Measurements from ENCODE around the gene DHH. TPM values are rescaled to one million over a fixed set of nuclear protein-coding genes. Genes with fewer than 3 reads are reported as not detected.
A peak's percentile ranks its signal among the peaks of the same experiment; 100 is the strongest.
"Not testable (repeated sequence)": the region's sequence is repeated elsewhere in the genome, so short reads cannot be mapped to it uniquely, and the experiment has no call there.

Gene DHH
- total RNA-seq, 1 experiment from 2014 or later: 0.39 TPM

DNA sequence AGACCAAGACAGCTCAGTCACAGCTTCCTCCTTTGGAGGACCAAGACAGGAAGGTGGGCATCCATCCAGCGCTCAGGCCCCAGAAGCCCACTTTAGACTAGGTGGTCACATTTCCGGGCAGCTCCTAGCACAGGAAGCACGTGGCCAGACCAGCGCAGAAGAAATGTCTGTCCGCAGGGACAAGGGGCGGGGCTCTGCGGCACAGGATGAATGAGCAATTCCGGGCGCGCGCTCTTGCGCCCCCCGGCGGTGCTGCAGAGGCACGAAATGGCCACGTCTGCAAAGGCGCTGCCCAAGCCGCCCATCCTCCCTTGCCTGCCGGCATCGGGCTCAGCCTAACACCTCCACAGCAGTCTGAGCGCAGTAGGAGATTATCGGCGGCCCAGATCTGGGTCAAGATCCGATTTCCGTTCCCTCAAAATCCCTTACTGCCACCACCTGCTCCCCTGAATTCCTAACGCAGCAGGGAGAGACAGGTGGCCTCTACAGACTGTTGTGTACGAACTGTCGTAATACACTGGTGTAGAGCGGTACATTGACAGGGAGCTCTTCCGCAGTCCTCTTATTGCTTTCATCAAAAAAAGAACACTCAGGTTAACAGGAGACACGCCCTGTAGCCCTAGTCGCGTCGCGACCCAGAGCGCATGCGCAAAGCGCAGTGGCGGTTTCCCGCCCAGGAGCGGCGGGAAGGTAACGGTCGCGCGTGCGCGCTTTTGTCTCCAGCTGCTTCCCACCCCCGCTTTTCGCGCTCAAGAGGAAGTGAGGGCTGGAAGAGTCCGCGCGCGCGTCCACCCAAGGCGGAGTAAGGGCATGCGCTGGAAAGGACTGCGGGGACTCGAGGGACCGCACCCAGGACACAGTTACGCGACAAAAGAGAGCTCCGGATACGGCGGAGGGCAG lies 35.8 kb upstream of the DHH start:
- Histone ChIP-seq H3K9me3 (ENCODE audit: low read depth, low read length, poor library complexity, severe bottlenecking) (no peaks in the 10 kb centered on the region), H3K4me3 (ENCODE audit: low read depth, low read length, poor library complexity, severe bottlenecking) (peak overlapping the region; percentile 99), H3K36me3 (ENCODE audit: insufficient read depth, low read length, poor library complexity, severe bottlenecking) (peaks cover 35% of the 10 kb centered on the region), H3K27me3 (replicated peaks; ENCODE audit: insufficient read depth, low read depth, low read length, poor library complexity) (no peaks in the 10 kb centered on the region), H3K27ac (ENCODE audit: low read depth, low read length, poor library complexity, severe bottlenecking) (peak overlapping the region; percentile 100), H3K4me1 (ENCODE audit: insufficient read depth, low read length, poor library complexity, severe bottlenecking) (peaks cover 25% of the 10 kb centered on the region)
- DNase-seq (ENCODE audit: low spot score): peak; percentile 94
- CTCF ChIA-PET: interaction anchor here (0.5 to 1.3 kb wide), 7 partner anchors 9 to 102 kb away, joined by 3 to 11 read pairs (median 3); no protein-coding TSS in a partner anchor
- intact Hi-C loops (cut with micrococcal nuclease; ENCODE audit: unreplicated experiment): loop anchor here (1.0 to 2.0 kb wide), 2 partner anchors 58 to 103 kb away; partner anchors contain the start of gene TUBA1A
- BruUV-seq (replicated peaks): no TSS peak
- POLR2A ChIA-PET (ENCODE audit: low non-redundant PET): interaction anchor here (0.5 to 1.7 kb wide), 10 partner anchors 20 to 1483 kb away, joined by 3 to 11 read pairs (median 4); partner anchors contain the start of genes DDX23 and TUBA1A
- TF ChIP-seq, protein P1, sequence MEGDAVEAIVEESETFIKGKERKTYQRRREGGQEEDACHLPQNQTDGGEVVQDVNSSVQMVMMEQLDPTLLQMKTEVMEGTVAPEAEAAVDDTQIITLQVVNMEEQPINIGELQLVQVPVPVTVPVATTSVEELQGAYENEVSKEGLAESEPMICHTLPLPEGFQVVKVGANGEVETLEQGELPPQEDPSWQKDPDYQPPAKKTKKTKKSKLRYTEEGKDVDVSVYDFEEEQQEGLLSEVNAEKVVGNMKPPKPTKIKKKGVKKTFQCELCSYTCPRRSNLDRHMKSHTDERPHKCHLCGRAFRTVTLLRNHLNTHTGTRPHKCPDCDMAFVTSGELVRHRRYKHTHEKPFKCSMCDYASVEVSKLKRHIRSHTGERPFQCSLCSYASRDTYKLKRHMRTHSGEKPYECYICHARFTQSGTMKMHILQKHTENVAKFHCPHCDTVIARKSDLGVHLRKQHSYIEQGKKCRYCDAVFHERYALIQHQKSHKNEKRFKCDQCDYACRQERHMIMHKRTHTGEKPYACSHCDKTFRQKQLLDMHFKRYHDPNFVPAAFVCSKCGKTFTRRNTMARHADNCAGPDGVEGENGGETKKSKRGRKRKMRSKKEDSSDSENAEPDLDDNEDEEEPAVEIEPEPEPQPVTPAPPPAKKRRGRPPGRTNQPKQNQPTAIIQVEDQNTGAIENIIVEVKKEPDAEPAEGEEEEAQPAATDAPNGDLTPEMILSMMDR (conservative IDR thresholded peaks at IDR 0.05; ENCODE audit: low read depth, low read length): peak; percentile 97
- TF ChIP-seq EZH2 (IDR thresholded peaks at IDR 0.05; ENCODE audit: borderline replicate concordance, low read depth, low read length, poor library complexity, severe bottlenecking): no peak

DNA sequence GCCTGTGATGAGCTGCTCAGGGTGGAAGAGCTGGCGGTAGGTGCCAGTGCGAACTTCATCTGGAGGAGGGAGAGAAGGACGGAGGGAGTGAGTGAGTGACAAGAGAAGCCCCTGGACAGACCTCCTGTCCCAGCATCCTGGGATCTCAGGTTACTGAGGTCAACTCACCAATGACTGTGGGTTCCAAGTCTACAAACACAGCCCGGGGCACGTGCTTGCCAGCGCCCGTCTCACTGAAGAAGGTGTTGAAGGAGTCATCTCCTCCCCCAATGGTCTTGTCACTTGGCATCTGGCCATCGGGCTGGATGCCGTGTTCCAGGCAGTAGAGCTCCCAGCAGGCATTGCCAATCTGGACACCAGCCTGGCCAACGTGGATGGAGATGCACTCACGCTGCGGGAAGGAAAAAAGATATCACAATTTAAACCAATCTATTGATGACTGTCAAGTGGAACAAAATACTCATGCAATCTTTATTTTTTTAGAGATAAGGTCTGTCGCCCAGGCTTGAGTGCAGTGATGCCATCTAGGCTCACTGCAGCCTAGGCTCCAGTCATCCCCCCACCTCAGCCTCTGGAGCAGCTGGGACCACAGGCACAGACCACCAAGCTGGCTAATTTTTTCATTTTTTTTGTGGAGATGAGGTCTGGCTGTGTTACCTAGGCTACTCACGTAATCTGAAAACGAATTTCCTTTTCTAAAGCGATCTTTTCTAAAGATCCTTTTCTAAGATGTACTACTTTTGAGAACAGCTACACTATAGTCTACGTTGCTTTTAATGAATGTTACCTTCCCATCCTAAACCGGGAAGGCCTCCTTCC lies 34.9 kb upstream of the DHH start:
- intact Hi-C loops (cut with micrococcal nuclease; ENCODE audit: unreplicated experiment): loop anchor here (2.0 kb wide), 1 partner anchor 59 kb away; the partner anchor contains the start of gene TUBA1A
- peak overlapping the region; percentile 100 for H3K27ac ChIP-seq (ENCODE audit: low read depth, low read length, poor library complexity, severe bottlenecking)

DNA sequence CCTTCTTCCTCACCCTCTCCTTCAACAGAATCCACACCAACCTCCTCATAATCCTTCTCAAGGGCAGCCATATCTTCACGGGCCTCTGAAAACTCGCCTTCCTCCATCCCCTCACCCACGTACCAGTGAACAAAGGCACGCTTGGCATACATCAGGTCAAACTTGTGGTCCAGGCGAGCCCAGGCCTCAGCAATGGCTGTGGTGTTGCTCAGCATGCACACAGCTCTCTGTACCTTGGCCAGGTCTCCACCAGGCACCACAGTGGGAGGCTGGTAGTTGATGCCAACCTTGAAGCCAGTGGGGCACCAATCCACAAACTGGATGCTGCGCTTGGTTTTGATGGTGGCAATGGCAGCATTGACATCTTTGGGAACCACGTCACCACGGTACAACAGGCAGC lies 33.4 kb upstream of the DHH start:
- intact Hi-C loops (cut with micrococcal nuclease; ENCODE audit: unreplicated experiment); H3K27ac ChIP-seq (ENCODE audit: low read depth, low read length, poor library complexity, severe bottlenecking); H3K27me3 ChIP-seq (replicated peaks; ENCODE audit: insufficient read depth, low read depth, low read length, poor library complexity); H3K4me3 ChIP-seq (ENCODE audit: low read depth, low read length, poor library complexity, severe bottlenecking); DNase-seq (ENCODE audit: low spot score); H3K9me3 ChIP-seq (ENCODE audit: low read depth, low read length, poor library complexity, severe bottlenecking): not testable (repeated sequence)
- H3K4me1 ChIP-seq (ENCODE audit: insufficient read depth, low read length, poor library complexity, severe bottlenecking): peaks cover 18% of the 10 kb centered on the region
- ChIA-PET CTCF (interaction anchor here (1.7 kb wide), 1 partner anchor 40 kb away, joined by 4 read pairs; no protein-coding TSS in a partner anchor), POLR2A (ENCODE audit: low non-redundant PET) (interaction anchor here (0.6 kb wide), 1 partner anchor 24 kb away, joined by 3 read pairs; no protein-coding TSS in a partner anchor)
- BruUV-seq (replicated peaks): TSS peak; percentile 53
- peaks cover 35% of the 10 kb centered on the region for H3K36me3 ChIP-seq (ENCODE audit: insufficient read depth, low read length, poor library complexity, severe bottlenecking)

More for the DNA sequence above, 34.9 kb upstream of the DHH start:
- BruUV-seq (replicated peaks): no TSS peak
- Histone ChIP-seq H3K4me1 (ENCODE audit: insufficient read depth, low read length, poor library complexity, severe bottlenecking) (peaks cover 25% of the 10 kb centered on the region), H3K27me3 (replicated peaks; ENCODE audit: insufficient read depth, low read depth, low read length, poor library complexity) (no peaks in the 10 kb centered on the region), H3K9me3 (ENCODE audit: low read depth, low read length, poor library complexity, severe bottlenecking) (no peaks in the 10 kb centered on the region), H3K4me3 (ENCODE audit: low read depth, low read length, poor library complexity, severe bottlenecking) (peak overlapping the region; percentile 99), H3K36me3 (ENCODE audit: insufficient read depth, low read length, poor library complexity, severe bottlenecking) (peaks cover 35% of the 10 kb centered on the region)
- TF ChIP-seq EZH2 (IDR thresholded peaks at IDR 0.05; ENCODE audit: borderline replicate concordance, low read depth, low read length, poor library complexity, severe bottlenecking): no peak
- TF ChIP-seq, protein P1 (conservative IDR thresholded peaks at IDR 0.05; ENCODE audit: low read depth, low read length): no peak
- CTCF ChIA-PET: interaction anchor here (0.5 to 1.3 kb wide), 3 partner anchors 9 to 41 kb away, joined by 3 to 8 read pairs (median 3); no protein-coding TSS in a partner anchor
- POLR2A ChIA-PET (ENCODE audit: low non-redundant PET): interaction anchor here (0.6 to 1.0 kb wide), 2 partner anchors 20 to 59 kb away, joined by 3 to 4 read pairs; partner anchors contain the start of gene TUBA1A
- DNase-seq (ENCODE audit: low spot score): no peak

Data from A673 (cell line).